HepG2 (cell line): Measurements from ENCODE around the gene MRPL57. TPM values are rescaled to one million over a fixed set of nuclear protein-coding genes. Genes with fewer than 3 reads are reported as not detected.
A peak's percentile ranks its signal among the peaks of the same experiment; 100 is the strongest.
"Not testable (repeated sequence)": the region's sequence is repeated elsewhere in the genome, so short reads cannot be mapped to it uniquely, and the experiment has no call there.

Source experiments
- ATAC-seq: fragments of 200-7000 bp; cut with Tn5 transposase; 3 replicates; pipeline ENCODE4 v1.9.1; 2020; ENCODE audit warnings: mild to moderate bottlenecking, moderate library complexity
- BruUV-seq: library from RNA; stranded (reverse); fragments of 400-500 nt; replicated peaks from 2 replicates; lab custom pipeline; 2021; lab: Mats Ljungman, UMichigan
- CTCF ChIA-PET: fragments of 300-600 bp; formaldehyde crosslinking; extraction: SDS; loops from one replicate; lab custom pipeline; 2021; ENCODE audit warnings: low total read pairs, inconsistent platforms, low intra/inter-chr PET ratio; lab: Yijun Ruan, JAX
- POLR2A ChIA-PET: fragments of 350-600 bp; sonication (Branson Sonifier 250); formaldehyde crosslinking; loops from one replicate; lab custom pipeline; 2020; ENCODE audit warnings: antibody characterized with exemption, inconsistent platforms; lab: Yijun Ruan, JAX
- DNase-seq: peaks from one replicate; pipeline ENCODE4 v3.0.0-alpha.2; 2015; ENCODE audit warnings: low spot score
- FAIRE-seq: peaks from 3 replicates; lab custom pipeline; 2011; peaks lifted over from hg19 to GRCh38; lab: Jason Lieb, UNC
- H2AFZ ChIP-seq: one replicate; pipeline ENCODE4 v1.6.1; 2011; ENCODE audit warnings: low read length, inconsistent platforms
- H3K27ac ChIP-seq: fragments of 300-600 bp; 3 replicates; pipeline ENCODE4 v1.8.0; 2011; ENCODE audit warnings: mixed run types, mild to moderate bottlenecking, mixed read lengths, low read length, inconsistent platforms; ENCODE audit not compliant: insufficient read depth; ENCODE audit errors: extremely low read length
- H3K27me3 ChIP-seq, 2 experiments: fragments of 200-600 bp in 1 of 2; 2 replicates in 1 of 2; 3 replicates in 1 of 2; pipeline versions ENCODE4 v1.6.0 to v1.8.0; 2011; ENCODE audit warnings: low read length in 2 of 2, mild to moderate bottlenecking in 2 of 2, moderate library complexity in 2 of 2, inconsistent platforms in 1 of 2; ENCODE audit not compliant: insufficient read depth in 2 of 2, control insufficient read depth in 1 of 2
- H3K36me3 ChIP-seq, 2 experiments: fragments of 200-600 bp in 1 of 2; replicated peaks in 1 of 2; 2 replicates in 1 of 2; 3 replicates in 1 of 2; pipeline versions ENCODE4 v1.5.1 to v1.8.0; 2011; ENCODE audit warnings: low read length in 2 of 2, inconsistent platforms in 1 of 2; ENCODE audit not compliant: insufficient read depth in 2 of 2, control insufficient read depth in 1 of 2
- H3K4me1 ChIP-seq: 2 replicates; pipeline ENCODE4 v1.5.1; 2012; ENCODE audit warnings: low read length, inconsistent platforms; ENCODE audit not compliant: insufficient read depth
- H3K4me2 ChIP-seq: 2 replicates; pipeline ENCODE4 v1.6.0; 2011; ENCODE audit warnings: low read depth, low read length, inconsistent platforms
- H3K4me3 ChIP-seq, 3 experiments: fragments of 200-600 bp in 1 of 3; sonication (generic), shearing (Covaris generic) in 1 of 3; replicated peaks in 1 of 3; 2 replicates each; pipeline ENCODE4 v1.5.1; 2011 to 2016; ENCODE audit warnings: low read length in 3 of 3, inconsistent platforms in 2 of 3, low read depth in 2 of 3, mild to moderate bottlenecking in 2 of 3, control low read depth in 1 of 3, mixed read lengths in 1 of 3; ENCODE audit not compliant: insufficient read depth in 1 of 3
- H3K79me2 ChIP-seq: one replicate; pipeline ENCODE4 v1.6.1; 2011; ENCODE audit warnings: low read length, inconsistent platforms; ENCODE audit not compliant: insufficient read depth
- H3K9ac ChIP-seq: 2 replicates; pipeline ENCODE4 v1.6.0; 2011; ENCODE audit warnings: mild to moderate bottlenecking, low read depth, low read length, inconsistent platforms; ENCODE audit not compliant: insufficient read depth
- H3K9me3 ChIP-seq: 2 replicates; pipeline ENCODE4 v1.5.1; 2012; ENCODE audit warnings: mild to moderate bottlenecking, low read length
- H4K20me1 ChIP-seq: 2 replicates; pipeline ENCODE4 v1.6.0; 2011; ENCODE audit warnings: inconsistent platforms, mild to moderate bottlenecking, low read length, moderate library complexity; ENCODE audit not compliant: insufficient read depth
- ATF1 ChIP-seq: IDR thresholded peaks from 2 replicates; pipeline ENCODE4 v1.6.1; 2016; ENCODE audit warnings: mild to moderate bottlenecking, control low read depth
- ATF3 ChIP-seq: sonication (generic); formaldehyde crosslinking; IDR thresholded peaks from 2 replicates; pipeline ENCODE4 v1.4.0; 2020; ENCODE audit warnings: missing genetic modification reagents
- ATF4 ChIP-seq, 2 experiments: fragments of 450-650 bp in 1 of 2; sonication (generic) in 1 of 2; formaldehyde crosslinking; IDR thresholded peaks; 2 replicates each; pipeline versions ENCODE4 v1.5.0 to v1.8.0; 2020 to 2022; ENCODE audit warnings: mild to moderate bottlenecking in 1 of 2, missing genetic modification reagents in 1 of 2
- CEBPB ChIP-seq: IDR thresholded peaks from 2 replicates; pipeline ENCODE4 v1.6.1; 2011; ENCODE audit warnings: low read depth, low read length, improper control_type of control experiment, borderline replicate concordance
- CEBPG ChIP-seq: IDR thresholded peaks from 2 replicates; pipeline ENCODE4 v1.6.1; 2016
- FOSL1 ChIP-seq: sonication (generic); formaldehyde crosslinking; IDR thresholded peaks from 2 replicates; pipeline ENCODE4 v1.9.0; 2021; ENCODE audit warnings: missing genetic modification reagents, borderline replicate concordance
- FOSL2 ChIP-seq: sonication (generic); formaldehyde crosslinking; IDR thresholded peaks from 2 replicates; pipeline ENCODE4 v1.4.0; 2020; ENCODE audit warnings: missing genetic modification reagents
- GFI1 ChIP-seq: sonication (generic); formaldehyde crosslinking; IDR thresholded peaks from 2 replicates; pipeline ENCODE4 v1.5.0; 2020; ENCODE audit warnings: missing genetic modification reagents, mild to moderate bottlenecking, borderline replicate concordance
- HMG20A ChIP-seq: IDR thresholded peaks from 2 replicates; pipeline ENCODE4 v1.6.1; 2016; ENCODE audit warnings: borderline replicate concordance
- IKZF1 ChIP-seq: fragments of 450-650 bp; IDR thresholded peaks from 2 replicates; pipeline ENCODE4 v1.7.1; 2016
- MED8 ChIP-seq: sonication (generic); formaldehyde crosslinking; IDR thresholded peaks from 2 replicates; pipeline ENCODE4 v1.8.1; 2023; ENCODE audit warnings: mild to moderate bottlenecking, missing genetic modification reagents; ENCODE audit not compliant: insufficient replicate concordance
- NR2F6 ChIP-seq, 2 experiments: IDR thresholded peaks; 2 replicates each; pipeline ENCODE4 v1.6.1; 2016; ENCODE audit warnings: antibody characterized with exemption in 1 of 2, mild to moderate bottlenecking in 1 of 2
- TARDBP ChIP-seq: sonication (generic); formaldehyde crosslinking; IDR thresholded peaks from 2 replicates; pipeline ENCODE4 v1.8.0; 2022; ENCODE audit warnings: mild to moderate bottlenecking, missing genetic modification reagents
- ZNF33A ChIP-seq: sonication (generic); formaldehyde crosslinking; IDR thresholded peaks from 2 replicates; pipeline ENCODE4 v1.5.1; 2020; ENCODE audit warnings: missing genetic modification reagents, mild to moderate bottlenecking, moderate library complexity, borderline replicate concordance
- ZNF441 ChIP-seq: sonication (generic); formaldehyde crosslinking; IDR thresholded peaks from 2 replicates; pipeline ENCODE4 v1.7.0; 2021; ENCODE audit warnings: missing genetic modification reagents, borderline replicate concordance
- ZNF576 ChIP-seq: sonication (generic); formaldehyde crosslinking; IDR thresholded peaks from 2 replicates; pipeline ENCODE4 v1.4.0; 2020; ENCODE audit warnings: mild to moderate bottlenecking, missing genetic modification reagents
- ZNF770 ChIP-seq: sonication (generic); formaldehyde crosslinking; IDR thresholded peaks from 2 replicates; pipeline ENCODE4 v1.5.0; 2020; ENCODE audit warnings: mild to moderate bottlenecking, missing genetic modification reagents
- WGBS: methylation state at CpG from one replicate; pipeline ENCODE4 v1.1.6; 2017; ENCODE audit warnings: low lambda C conversion rate; 5-methylcytosine and 5-hydroxymethylcytosine counted together
- in situ Hi-C: cut with HindIII; loops from 2 replicates; pipeline ENCODE4 v1.10.0; 2017; ENCODE audit warnings: low pct_unique_long_range_greater_than_20kb; ENCODE audit not compliant: extremely low pct_ligation_motif_present
- intact Hi-C: fragments of 100-400 bp; cut with micrococcal nuclease; formaldehyde crosslinking; loops from one replicate; pipeline ENCODE4 v1.10.0; 2022; ENCODE audit not compliant: unreplicated experiment
- polyA plus RNA-seq, 8 experiments: library from polyadenylated mRNA; depleted of rRNA in 3 of 8; stranded (reverse) in 7 of 8; unstranded in 1 of 8; fragments of >200 nt; fragmentation: Illumina TruSeq in 4 of 8; extraction: Trizol in 4 of 8; gene quantifications; 2 replicates each; pipeline versions ENCODE4 v1.2.1 to v1.2.3, GENCODE V29; 2011 to 2016; ENCODE audit warnings: low read depth in 4 of 8, missing spikeins in 1 of 8, mixed read lengths in 1 of 8; ENCODE audit not compliant: insufficient read depth in 1 of 8
- total RNA-seq, 5 experiments: library from RNA; depleted of rRNA; stranded (reverse); fragments of >200 nt; fragmentation: Illumina TruSeq; extraction: Trizol; gene quantifications; 2 replicates each; pipeline ENCODE4 v1.2.3, GENCODE V29; 2016; ENCODE audit warnings: low read depth in 1 of 5

Gene MRPL57
- total and polyA plus RNA-seq, 2 of the 13 experiments (the other 11 are each of a cell fraction or from before 2014, with no cell fraction given): 19.5 to 35.2 TPM

- DNase-seq; H3K27me3 ChIP-seq; BruUV-seq; CTCF ChIA-PET; H3K36me3 ChIP-seq; H3K9me3 ChIP-seq; H3K4me2 ChIP-seq; H2AFZ ChIP-seq; FAIRE-seq; H3K9ac ChIP-seq; ATAC-seq; H4K20me1 ChIP-seq; H3K4me3 ChIP-seq; intact Hi-C loops; H3K27ac ChIP-seq; H3K79me2 ChIP-seq; POLR2A ChIA-PET; in situ Hi-C loops; TF ChIP-seq NR2F6 (IDR thresholded peaks at IDR 0.05): not testable (repeated sequence)
- 2% methylated on average over 6 of the region's 6 CpGs for WGBS
- peak; percentile 99 for TF ChIP-seq ZNF33A (CRISPR knock-in tag)
- peak; percentile 21; the same call in 1 of the 2 replicates for TF ChIP-seq NR2F6 (CRISPR knock-in tag; IDR thresholded peaks at IDR 0.05)
- peak; percentile 67; the same call in 1 of the 2 replicates for TF ChIP-seq GFI1
- TF ChIP-seq ZNF441: peak; percentile 88
- peaks cover 29% of the 10 kb centered on the region for H3K4me1 ChIP-seq
These were observed 40.6 kb upstream of the MRPL57 start for GRCh38 chr13:21135833-21136232.

- FAIRE-seq (no peak), ATAC-seq (no peak), DNase-seq (peak; percentile 20)
- Histone ChIP-seq H3K27ac (no peak overlapping the region), H4K20me1 (no peaks in the 10 kb centered on the region; the same call in 1 of the 2 replicates), H3K4me2 (no peak overlapping the region), H3K79me2 (peaks cover 20% of the 10 kb centered on the region), H3K36me3 (peaks cover 2 to 3% of the 10 kb centered on the region in 2 experiments; a peak in 3 of 5 replicates), H2AFZ (no peak overlapping the region), H3K9me3 (no peaks in the 10 kb centered on the region), H3K4me1 (peaks cover 33% of the 10 kb centered on the region), H3K9ac (no peak overlapping the region), H3K27me3 (no peaks in the 10 kb centered on the region; a peak in 1 of 5 replicates), H3K4me3 (no peak overlapping the region)
- ChIA-PET CTCF (no interaction called here), POLR2A (no interaction called here)
- in situ Hi-C loops: no loop called here
- 95% methylated on average over 2 of the region's 5 CpGs for WGBS
- no TSS peak for BruUV-seq
- intact Hi-C loops: no loop called here
- TF ChIP-seq CEBPG: peak; percentile 56
- peak; percentile 72; the same call in 1 of the 2 replicates for TF ChIP-seq ZNF770 (CRISPR knock-in tag)
- TF ChIP-seq ATF1 (CRISPR knock-in tag): no peak
- TF ChIP-seq FOSL1 (CRISPR knock-in tag): peak; percentile 18; the same call in 1 of the 2 replicates
- peak; percentile 76 for TF ChIP-seq CEBPB
- peak; percentile 62; the same call in 1 of the 2 replicates for TF ChIP-seq ATF3 (CRISPR knock-in tag)
- no peak for TF ChIP-seq TARDBP (CRISPR knock-in tag)
- no peak for TF ChIP-seq IKZF1
- no peak for TF ChIP-seq HMG20A (CRISPR knock-in tag)
- TF ChIP-seq MED8 (CRISPR knock-in tag): no peak
- peak; percentile 91 for TF ChIP-seq FOSL2 (CRISPR knock-in tag)
- TF ChIP-seq ATF4 (CRISPR knock-in tag; IDR thresholded peaks at IDR 0.05): peak in 1 of 2 experiments; percentile 72; a peak in 2 of 4 replicates
- TF ChIP-seq ZNF576: no peak
These were observed 38.8 kb upstream of the MRPL57 start for GRCh38 chr13:21137696-21138095.
